K562 (cell line): ENCODE results near the gene BCL10. TPM values are rescaled to one million over a fixed set of nuclear protein-coding genes. Genes with fewer than 3 reads are reported as not detected.
A peak's percentile ranks its signal among the peaks of the same experiment; 100 is the strongest.

Experiments
- CEBPG ChIP-seq, 3 experiments: fragments of 200-800 bp in 1 of 3; sonication (Bioruptor generic) in 1 of 3; sonication (generic) in 1 of 3; formaldehyde crosslinking in 1 of 3; IDR thresholded peaks in 2 of 3; conservative IDR thresholded peaks in 1 of 3; 2 replicates each; pipeline versions ENCODE4 v1.6.1 to v1.8.0; 2016 to 2022; ENCODE audit warnings: missing compliant biosample characterization in 2 of 3, missing genetic modification characterization in 2 of 3, mild to moderate bottlenecking in 1 of 3, missing genetic modification reagents in 1 of 3
- CXXC5 ChIP-seq: fragments of 250-450 bp; sonication (Bioruptor Pico); IDR thresholded peaks from 2 replicates; pipeline ENCODE4 v1.8.0; 2022; ENCODE audit warnings: inconsistent platforms, mild to moderate bottlenecking, moderate library complexity
- NR3C1 ChIP-seq: sonication (generic); formaldehyde crosslinking; IDR thresholded peaks from 2 replicates; pipeline ENCODE4 v1.8.1; 2022; ENCODE audit warnings: missing genetic modification reagents
- PTBP1 ChIP-seq: fragments of 200-400 bp; formaldehyde crosslinking; IDR thresholded peaks from 2 replicates; pipeline ENCODE4 v1.6.1; 2017; ENCODE audit warnings: low read depth, low read length
- RCOR1 ChIP-seq, 2 experiments: IDR thresholded peaks; 2 replicates each; pipeline ENCODE4 v1.6.1; 2012; ENCODE audit warnings: low read depth in 2 of 2, low read length in 2 of 2, borderline replicate concordance in 1 of 2, improper control_type of control experiment in 1 of 2
- STAT5A ChIP-seq: IDR thresholded peaks from 2 replicates; pipeline ENCODE4 v1.6.1; 2012; ENCODE audit warnings: low read length, inconsistent platforms, borderline replicate concordance
- TBL1XR1 ChIP-seq, 2 experiments: IDR thresholded peaks; 2 replicates each; pipeline ENCODE4 v1.6.1; 2012; ENCODE audit warnings: improper control_type of control experiment in 2 of 2, low read length in 2 of 2, mild to moderate bottlenecking in 1 of 2
- TEAD4 ChIP-seq, 2 experiments: sonication (generic) in 1 of 2; formaldehyde crosslinking in 1 of 2; IDR thresholded peaks; 2 replicates each; pipeline versions ENCODE4 v1.6.1 to v1.8.0; 2012 to 2022; ENCODE audit warnings: borderline replicate concordance in 1 of 2, inconsistent platforms in 1 of 2, low read length in 1 of 2, mild to moderate bottlenecking in 1 of 2, missing genetic modification reagents in 1 of 2
- ZBED1 ChIP-seq: IDR thresholded peaks from 2 replicates; pipeline ENCODE4 v1.6.1; 2014
- ZBTB7A ChIP-seq: IDR thresholded peaks from 2 replicates; pipeline ENCODE4 v1.6.1; 2011; ENCODE audit warnings: low read depth, mild to moderate bottlenecking, low read length, moderate library complexity, borderline replicate concordance; ENCODE audit not compliant: control insufficient read depth
- ZC3H4 ChIP-seq: sonication (generic); formaldehyde crosslinking; IDR thresholded peaks from 2 replicates; pipeline ENCODE4 v1.9.0; 2021; ENCODE audit warnings: missing genetic modification reagents, borderline replicate concordance
- polyA plus RNA-seq, 8 experiments: library from polyadenylated mRNA; depleted of rRNA in 4 of 8; stranded (reverse) in 5 of 8; unstranded in 3 of 8; fragments of >200 nt; fragmentation: Nextera tagmentation in 2 of 8; fragmentation: Illumina TruSeq in 1 of 8; extraction: Ambion mirVana in 2 of 8; extraction: Trizol in 1 of 8; gene quantifications; 2 replicates each; pipeline versions ENCODE4 v1.2.1 to v1.2.3, GENCODE V29; 2011 to 2014; ENCODE audit warnings: inconsistent platforms in 1 of 8, missing spikeins in 1 of 8
- total RNA-seq, 7 experiments: library from RNA; depleted of rRNA in 6 of 7; stranded (reverse); fragments of >200 nt in 6 of 7; fragmentation: Illumina TruSeq in 2 of 7; extraction: Trizol in 2 of 7; gene quantifications; 2 replicates each; pipeline versions ENCODE4 v1.2.1 to v1.2.3, GENCODE V29; 2011 to 2021; ENCODE audit warnings: low replicate concordance in 1 of 7
- TF ChIP-seq, protein P1 (sequence below), 2 experiments: fragments of 450-650 bp; formaldehyde crosslinking in 1 of 2; IDR thresholded peaks; 2 replicates each; pipeline versions ENCODE4 v1.4.0 to v1.6.1; 2014 to 2020; ENCODE audit warnings: mild to moderate bottlenecking in 2 of 2, borderline replicate concordance in 1 of 2, low read depth in 1 of 2
- TF ChIP-seq, protein P2 (sequence below): fragments of 450-650 bp; IDR thresholded peaks from 2 replicates; pipeline ENCODE4 v1.6.1; 2016
- TF ChIP-seq, protein P3 (sequence below): IDR thresholded peaks from 2 replicates; pipeline ENCODE4 v1.6.1; 2012; ENCODE audit warnings: low read depth, low read length, improper control_type of control experiment, borderline replicate concordance

BCL10 gene
- total and polyA plus RNA-seq, 9 of the 15 experiments (the other 6 are each of a cell fraction or from before 2014, with no cell fraction given) = 8.0 to 19.4 (median 12.3) TPM

DNA sequence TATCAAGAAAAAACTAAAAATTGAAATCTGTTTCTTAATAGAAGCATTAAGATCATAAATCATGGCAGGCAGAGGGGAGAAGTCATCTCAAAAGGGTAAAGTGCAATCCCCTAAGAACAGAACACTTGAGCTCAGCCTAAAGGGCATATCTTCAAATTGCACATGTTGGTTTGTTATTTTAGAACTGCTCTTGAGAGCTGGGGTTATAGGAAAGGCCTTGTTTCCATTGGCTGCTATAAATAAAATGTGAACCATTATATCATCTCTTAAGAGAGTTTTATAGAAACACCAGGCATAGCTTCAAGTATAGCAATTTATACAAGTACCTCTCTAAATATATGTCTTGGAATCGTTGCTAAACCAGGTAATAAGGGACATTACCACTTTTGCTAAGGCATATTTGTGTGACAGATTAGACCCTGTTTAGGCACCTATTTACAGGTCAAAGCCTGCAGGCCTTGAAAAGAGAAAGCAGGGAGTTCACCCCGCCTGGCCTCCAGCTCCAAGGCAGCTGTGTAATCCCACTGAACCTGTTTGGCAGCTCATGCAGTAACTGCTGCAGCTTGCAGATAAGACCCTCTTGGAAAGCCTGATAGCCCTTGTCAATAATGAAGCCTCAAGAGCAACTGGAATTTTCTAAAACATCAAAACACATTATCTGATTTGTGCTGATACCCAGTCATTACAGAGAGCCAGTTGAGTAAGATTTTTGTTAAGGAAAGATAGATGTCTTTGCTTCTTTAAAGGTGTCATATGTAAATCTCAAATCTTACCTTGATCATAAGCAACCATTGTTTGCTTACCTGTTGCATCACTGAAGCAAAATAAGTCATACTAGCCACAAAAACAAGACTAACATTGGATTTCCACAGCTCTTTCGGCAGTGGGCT, 51.5 kb downstream of the BCL10 start (continued):
- TF ChIP-seq, protein P1, sequence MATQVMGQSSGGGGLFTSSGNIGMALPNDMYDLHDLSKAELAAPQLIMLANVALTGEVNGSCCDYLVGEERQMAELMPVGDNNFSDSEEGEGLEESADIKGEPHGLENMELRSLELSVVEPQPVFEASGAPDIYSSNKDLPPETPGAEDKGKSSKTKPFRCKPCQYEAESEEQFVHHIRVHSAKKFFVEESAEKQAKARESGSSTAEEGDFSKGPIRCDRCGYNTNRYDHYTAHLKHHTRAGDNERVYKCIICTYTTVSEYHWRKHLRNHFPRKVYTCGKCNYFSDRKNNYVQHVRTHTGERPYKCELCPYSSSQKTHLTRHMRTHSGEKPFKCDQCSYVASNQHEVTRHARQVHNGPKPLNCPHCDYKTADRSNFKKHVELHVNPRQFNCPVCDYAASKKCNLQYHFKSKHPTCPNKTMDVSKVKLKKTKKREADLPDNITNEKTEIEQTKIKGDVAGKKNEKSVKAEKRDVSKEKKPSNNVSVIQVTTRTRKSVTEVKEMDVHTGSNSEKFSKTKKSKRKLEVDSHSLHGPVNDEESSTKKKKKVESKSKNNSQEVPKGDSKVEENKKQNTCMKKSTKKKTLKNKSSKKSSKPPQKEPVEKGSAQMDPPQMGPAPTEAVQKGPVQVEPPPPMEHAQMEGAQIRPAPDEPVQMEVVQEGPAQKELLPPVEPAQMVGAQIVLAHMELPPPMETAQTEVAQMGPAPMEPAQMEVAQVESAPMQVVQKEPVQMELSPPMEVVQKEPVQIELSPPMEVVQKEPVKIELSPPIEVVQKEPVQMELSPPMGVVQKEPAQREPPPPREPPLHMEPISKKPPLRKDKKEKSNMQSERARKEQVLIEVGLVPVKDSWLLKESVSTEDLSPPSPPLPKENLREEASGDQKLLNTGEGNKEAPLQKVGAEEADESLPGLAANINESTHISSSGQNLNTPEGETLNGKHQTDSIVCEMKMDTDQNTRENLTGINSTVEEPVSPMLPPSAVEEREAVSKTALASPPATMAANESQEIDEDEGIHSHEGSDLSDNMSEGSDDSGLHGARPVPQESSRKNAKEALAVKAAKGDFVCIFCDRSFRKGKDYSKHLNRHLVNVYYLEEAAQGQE (IDR thresholded peaks at IDR 0.05; ENCODE audit: borderline replicate concordance) = peak; percentile 56
- TF ChIP-seq, protein P1 (CRISPR knock-in tag; IDR thresholded peaks at IDR 0.05; ENCODE audit: low read depth) = no peak
- TF ChIP-seq, protein P2, sequence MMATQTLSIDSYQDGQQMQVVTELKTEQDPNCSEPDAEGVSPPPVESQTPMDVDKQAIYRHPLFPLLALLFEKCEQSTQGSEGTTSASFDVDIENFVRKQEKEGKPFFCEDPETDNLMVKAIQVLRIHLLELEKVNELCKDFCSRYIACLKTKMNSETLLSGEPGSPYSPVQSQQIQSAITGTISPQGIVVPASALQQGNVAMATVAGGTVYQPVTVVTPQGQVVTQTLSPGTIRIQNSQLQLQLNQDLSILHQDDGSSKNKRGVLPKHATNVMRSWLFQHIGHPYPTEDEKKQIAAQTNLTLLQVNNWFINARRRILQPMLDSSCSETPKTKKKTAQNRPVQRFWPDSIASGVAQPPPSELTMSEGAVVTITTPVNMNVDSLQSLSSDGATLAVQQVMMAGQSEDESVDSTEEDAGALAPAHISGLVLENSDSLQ = peak; percentile 87
- TF ChIP-seq ZC3H4 (CRISPR knock-in tag) (no peak), TBL1XR1 (IDR thresholded peaks at IDR 0.05; ENCODE audit: low read length in 2 of 2) (peak; percentile 81 to 95; a peak in 3 of 4 replicates), CXXC5 (CRISPR knock-in tag) (peak; percentile 51; the same call in 1 of the 2 replicates), STAT5A (peak; percentile 96), ZBTB7A (no peak; the same call in 1 of the 2 replicates), CEBPG (CRISPR knock-in tag; IDR thresholded peaks at IDR 0.05) (peak; percentile 91), CEBPG (tag; conservative IDR thresholded peaks at IDR 0.05 in 1 of 2, IDR thresholded peaks at IDR 0.05 in 1 of 2) (peak; percentile 73 to 86), PTBP1 (no peak), NR3C1 (CRISPR knock-in tag) (no peak), ZBED1 (peak; percentile 80; the same call in 1 of the 2 replicates), TEAD4 (IDR thresholded peaks at IDR 0.05; ENCODE audit: low read length) (peak; percentile 100), TEAD4 (CRISPR knock-in tag; IDR thresholded peaks at IDR 0.05; ENCODE audit: borderline replicate concordance) (no peak), RCOR1 (IDR thresholded peaks at IDR 0.05; ENCODE audit: borderline replicate concordance in 1 of 2, low read depth in 2 of 2, low read length in 2 of 2) (peak; percentile 70 to 98; a peak in 3 of 4 replicates)
- TF ChIP-seq, protein P3, sequence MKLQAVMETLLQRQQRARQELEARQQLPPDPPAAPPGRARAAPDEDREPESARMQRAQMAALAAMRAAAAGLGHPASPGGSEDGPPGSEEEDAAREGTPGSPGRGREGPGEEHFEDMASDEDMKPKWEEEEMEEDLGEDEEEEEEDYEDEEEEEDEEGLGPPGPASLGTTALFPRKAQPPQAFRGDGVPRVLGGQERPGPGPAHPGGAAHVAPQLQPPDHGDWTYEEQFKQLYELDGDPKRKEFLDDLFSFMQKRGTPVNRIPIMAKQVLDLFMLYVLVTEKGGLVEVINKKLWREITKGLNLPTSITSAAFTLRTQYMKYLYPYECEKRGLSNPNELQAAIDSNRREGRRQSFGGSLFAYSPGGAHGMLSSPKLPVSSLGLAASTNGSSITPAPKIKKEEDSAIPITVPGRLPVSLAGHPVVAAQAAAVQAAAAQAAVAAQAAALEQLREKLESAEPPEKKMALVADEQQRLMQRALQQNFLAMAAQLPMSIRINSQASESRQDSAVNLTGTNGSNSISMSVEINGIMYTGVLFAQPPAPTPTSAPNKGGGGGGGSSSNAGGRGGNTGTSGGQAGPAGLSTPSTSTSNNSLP = peak; percentile 84; the same call in 1 of the 2 replicates
